HEK293 (cell line): ENCODE measurements around the gene PTPN18.

Experiments
- CTCF ChIP-seq: fragments of 450-650 bp; formaldehyde crosslinking; IDR thresholded peaks from 2 replicates; pipeline ENCODE4 v1.5.1; 2016; ENCODE audit warnings: missing biosample characterization, missing genetic modification characterization
- ZBTB20 ChIP-seq: fragments of 450-650 bp; formaldehyde crosslinking; IDR thresholded peaks from 2 replicates; pipeline ENCODE4 v1.5.1; 2016; ENCODE audit warnings: missing biosample characterization, missing genetic modification characterization
- ZNF549 ChIP-seq: fragments of 450-650 bp; IDR thresholded peaks from 2 replicates; pipeline ENCODE4 v1.5.1; 2018; ENCODE audit warnings: missing biosample characterization, missing genetic modification characterization, mild to moderate bottlenecking, inconsistent platforms, moderate library complexity

- TF ChIP-seq CTCF (tag by site-specific recombination) (no peak), ZNF549 (tag by site-specific recombination) (no peak), ZBTB20 (tag by site-specific recombination) (no peak)
These were observed 23.0 kb downstream of the PTPN18 start for GRCh38 chr2:130378898-130379214.
